Fibroblast of skin of right biceps (primary cell): Measurements from ENCODE around the gene TNFRSF6B.
A peak's percentile ranks its signal among the peaks of the same experiment; 100 is the strongest.
"Not testable (repeated sequence)": the region's sequence is repeated elsewhere in the genome, so short reads cannot be mapped to it uniquely, and the experiment has no call there.

ENCODE experiments used
- DNase-seq: peaks from one replicate; pipeline ENCODE4 v3.0.0-alpha.2; 2013

TNFRSF6B gene

GRCh38 chr20:63712191-63712590 is 15.7 kb downstream of the TNFRSF6B start:
- DNase-seq, result no peak

- DNase-seq, result no peak
These were observed 18.4 kb downstream of the TNFRSF6B start for GRCh38 chr20:63714858-63715257.

GRCh38 chr20:63718996-63719395 is 22.5 kb downstream of the TNFRSF6B start:
- DNase-seq, result no peak

GRCh38 chr20:63722967-63723622 is 26.6 kb downstream of the TNFRSF6B start:
- DNase-seq, result not testable (repeated sequence)

- not testable (repeated sequence) for DNase-seq
These were observed 33.8 kb downstream of the TNFRSF6B start for GRCh38 chr20:63730189-63730733.

- DNase-seq, result no peak
These were observed 35.0 kb downstream of the TNFRSF6B start for GRCh38 chr20:63731410-63731809.

- no peak for DNase-seq
These were observed 36.0 kb downstream of the TNFRSF6B start for GRCh38 chr20:63732118-63733095.

GRCh38 chr20:63733117-63733516 is 36.7 kb downstream of the TNFRSF6B start:
- DNase-seq, result no peak

- no peak for DNase-seq
These were observed 37.2 kb downstream of the TNFRSF6B start for GRCh38 chr20:63733579-63734081.

- no peak for DNase-seq
These were observed 37.9 kb downstream of the TNFRSF6B start for GRCh38 chr20:63734111-63734945.

GRCh38 chr20:63734946-63735858 is 38.8 kb downstream of the TNFRSF6B start:
- no peak for DNase-seq

GRCh38 chr20:63735859-63736718 is 39.6 kb downstream of the TNFRSF6B start, which contains the start of gene LIME1:
Gene LIME1 (plus strand): TSS chr20:63736664. CDS start chr20:63737550, 886 bp downstream.
- DNase-seq, result no peak

GRCh38 chr20:63736893-63737694 is 40.6 kb downstream of the TNFRSF6B start:
- DNase-seq, result no peak

GRCh38 chr20:63737695-63737944 is 41.2 kb downstream of the TNFRSF6B start:
- DNase-seq, result no peak

GRCh38 chr20:63737945-63738686 is 41.7 kb downstream of the TNFRSF6B start:
- no peak for DNase-seq

GRCh38 chr20:63738687-63739129 is 42.3 kb downstream of the TNFRSF6B start:
- peak; percentile 17 for DNase-seq

GRCh38 chr20:63739130-63740069 is 42.9 kb downstream of the TNFRSF6B start, which contains the start of gene SLC2A4RG:
Gene SLC2A4RG (plus strand): TSS chr20:63739776. CDS start chr20:63739913, 137 bp downstream.
- DNase-seq, result peak; percentile 78
